IPS-20b (cell line): ENCODE results near the gene NPTN.
"Not testable (repeated sequence)": the region's sequence is repeated elsewhere in the genome, so short reads cannot be mapped to it uniquely, and the experiment has no call there.

Experiments
- H3K27ac ChIP-seq: one replicate; pipeline ENCODE4 v1.5.1; 2013; ENCODE audit warnings: low read length
- H3K27me3 ChIP-seq: 2 replicates; pipeline ENCODE4 v1.6.1; 2013; ENCODE audit warnings: mild to moderate bottlenecking, low read length, inconsistent platforms; ENCODE audit not compliant: insufficient read depth
- H3K36me3 ChIP-seq: 2 replicates; pipeline ENCODE4 v1.6.1; 2013; ENCODE audit warnings: low read depth, mild to moderate bottlenecking, inconsistent platforms, low read length, moderate library complexity; ENCODE audit not compliant: insufficient read depth
- H3K4me1 ChIP-seq: 2 replicates; pipeline ENCODE4 v1.6.1; 2013; ENCODE audit warnings: mild to moderate bottlenecking, control low read depth, inconsistent platforms, low read length, moderate library complexity; ENCODE audit not compliant: insufficient read depth
- H3K4me3 ChIP-seq: 2 replicates; pipeline ENCODE4 v1.5.1; 2013; ENCODE audit warnings: mild to moderate bottlenecking, low read length, inconsistent platforms
- H3K9ac ChIP-seq: 2 replicates; pipeline ENCODE4 v1.6.1; 2013; ENCODE audit warnings: low read depth, mild to moderate bottlenecking, inconsistent platforms, low read length, moderate library complexity
- H3K9me3 ChIP-seq: 2 replicates; pipeline ENCODE4 v1.6.1; 2013; ENCODE audit warnings: mild to moderate bottlenecking, low read depth, low read length, inconsistent platforms; ENCODE audit not compliant: insufficient read depth

The NPTN gene

DNA sequence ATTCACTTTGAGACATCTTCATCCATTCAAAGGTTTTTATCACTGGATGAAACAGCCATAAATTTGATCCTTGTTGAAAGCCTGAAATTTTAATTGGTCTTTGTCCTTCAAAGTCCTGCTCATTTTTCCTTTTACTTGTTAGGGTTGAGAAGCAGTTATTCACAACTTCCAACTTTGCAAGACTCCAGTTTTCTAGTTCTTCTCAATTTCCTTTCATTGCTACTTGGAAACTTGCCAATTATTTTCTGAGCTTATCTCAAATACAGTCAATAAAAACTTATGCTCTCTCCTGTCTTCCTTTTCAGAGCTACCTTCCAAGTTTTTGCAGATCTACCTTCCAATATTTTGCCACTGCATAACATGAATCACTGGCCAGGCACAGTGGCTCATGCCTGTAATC lies 27.3 kb upstream of the NPTN start:
- H3K27me3 ChIP-seq, result no peaks in the 10 kb centered on the region
- no peak overlapping the region for H3K4me3 ChIP-seq

GRCh38 chr15:73658645-73659044 lies 25.5 kb upstream of the NPTN start:
- H3K4me3 ChIP-seq, result no peak overlapping the region
- no peaks in the 10 kb centered on the region for H3K9me3 ChIP-seq
- H3K36me3 ChIP-seq, result no peaks in the 10 kb centered on the region
- no peaks in the 10 kb centered on the region for H3K27me3 ChIP-seq
- no peak overlapping the region for H3K9ac ChIP-seq
- no peaks in the 10 kb centered on the region for H3K4me1 ChIP-seq
- H3K27ac ChIP-seq, result no peak overlapping the region

More for the DNA sequence above, 27.3 kb upstream of the NPTN start:
- Histone ChIP-seq H3K36me3 (no peaks in the 10 kb centered on the region), H3K27ac (no peak overlapping the region), H3K9me3 (no peaks in the 10 kb centered on the region), H3K4me1 (no peaks in the 10 kb centered on the region), H3K9ac (no peak overlapping the region)

- Histone ChIP-seq H3K36me3 (no peaks in the 10 kb centered on the region), H3K27me3 (no peaks in the 10 kb centered on the region), H3K9me3 (no peaks in the 10 kb centered on the region), H3K9ac (no peak overlapping the region), H3K27ac (no peak overlapping the region), H3K4me1 (no peaks in the 10 kb centered on the region), H3K4me3 (no peak overlapping the region)
These were observed 22.5 kb upstream of the NPTN start for GRCh38 chr15:73655724-73656123.

GRCh38 chr15:73654659-73655058 lies 21.5 kb upstream of the NPTN start:
- H3K27ac ChIP-seq, result no peak overlapping the region

DNA sequence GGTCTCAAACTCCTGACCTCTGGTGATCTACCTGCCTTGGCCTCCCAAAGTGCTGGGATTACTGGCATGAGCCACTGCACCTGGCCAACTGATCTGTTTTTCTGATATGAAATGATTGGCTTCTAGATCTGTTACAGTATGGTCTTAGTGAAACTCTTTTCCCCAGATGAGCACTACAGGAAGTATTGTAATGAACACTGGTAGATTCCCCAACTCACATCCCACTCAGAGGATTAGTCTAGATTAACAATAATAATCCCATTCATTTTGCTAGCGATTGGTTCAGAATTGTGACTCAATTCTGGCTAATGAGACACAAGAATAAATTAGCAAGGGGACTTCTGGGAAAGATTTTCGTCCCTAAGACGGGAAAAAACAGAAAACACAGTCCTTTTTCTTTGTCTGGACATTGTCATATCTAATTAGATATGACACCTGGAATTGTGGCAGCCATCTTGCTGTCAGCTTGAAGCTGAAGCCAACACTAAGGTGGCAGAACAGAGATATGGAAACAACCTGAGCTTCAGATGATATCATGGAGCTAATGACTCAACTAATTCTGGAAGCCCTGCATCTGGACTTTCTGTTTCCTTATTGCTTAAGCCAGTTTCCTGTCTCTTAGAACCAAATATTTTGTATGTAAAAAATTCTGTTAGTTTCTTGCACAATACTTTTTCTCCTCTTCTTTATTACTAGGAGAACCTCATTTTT lies 17.4 kb upstream of the NPTN start:
- H3K27me3 ChIP-seq, result no peaks in the 10 kb centered on the region
- no peak overlapping the region for H3K27ac ChIP-seq
- no peak overlapping the region for H3K4me3 ChIP-seq
- H3K36me3 ChIP-seq, result no peaks in the 10 kb centered on the region
- H3K4me1 ChIP-seq, result no peaks in the 10 kb centered on the region
- H3K9ac ChIP-seq, result no peak overlapping the region
- H3K9me3 ChIP-seq, result no peaks in the 10 kb centered on the region

More at GRCh38 chr15:73654659-73655058, 21.5 kb upstream of the NPTN start:
- Histone ChIP-seq H3K36me3 (no peaks in the 10 kb centered on the region), H3K4me1 (no peaks in the 10 kb centered on the region), H3K9ac (no peak overlapping the region), H3K27me3 (no peaks in the 10 kb centered on the region), H3K9me3 (no peaks in the 10 kb centered on the region), H3K4me3 (no peak overlapping the region)

- H3K4me3 ChIP-seq, result no peak overlapping the region
- H3K27ac ChIP-seq, result no peak overlapping the region
- no peaks in the 10 kb centered on the region for H3K9me3 ChIP-seq
- H3K27me3 ChIP-seq, result no peaks in the 10 kb centered on the region
- no peak overlapping the region for H3K9ac ChIP-seq
- no peaks in the 10 kb centered on the region for H3K36me3 ChIP-seq
- no peaks in the 10 kb centered on the region for H3K4me1 ChIP-seq
These were observed 14.8 kb upstream of the NPTN start for GRCh38 chr15:73648014-73648295.

- Histone ChIP-seq H3K27me3 (no peaks in the 10 kb centered on the region), H3K27ac (no peak overlapping the region), H3K9ac (no peak overlapping the region), H3K36me3 (no peaks in the 10 kb centered on the region), H3K4me1 (no peaks in the 10 kb centered on the region), H3K4me3 (no peak overlapping the region), H3K9me3 (no peaks in the 10 kb centered on the region)
These were observed 14.2 kb upstream of the NPTN start for GRCh38 chr15:73647259-73648013.

DNA sequence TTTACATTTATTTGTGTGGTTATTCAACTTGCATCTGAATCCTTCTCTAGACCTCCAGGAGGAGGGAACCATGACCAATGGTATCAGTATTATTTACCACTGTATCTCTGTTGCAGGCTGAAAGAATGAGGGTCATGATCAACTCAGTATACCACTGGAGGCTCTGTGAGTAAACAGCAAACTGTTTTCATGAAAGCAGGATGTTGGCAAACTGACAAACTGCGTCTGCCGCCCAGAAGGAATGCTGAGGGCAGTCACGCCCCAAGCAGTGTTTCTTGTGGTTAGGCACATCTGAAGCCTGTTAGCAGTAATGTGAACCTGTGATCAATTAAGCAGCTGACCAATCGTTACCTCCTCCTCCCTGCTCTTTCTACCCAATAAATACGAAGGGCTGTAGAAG lies 6.3 kb upstream of the NPTN start:
- H3K9me3 ChIP-seq, H3K27ac ChIP-seq, H3K9ac ChIP-seq, H3K36me3 ChIP-seq, H3K27me3 ChIP-seq, H3K4me3 ChIP-seq, H3K4me1 ChIP-seq: not testable (repeated sequence)

DNA sequence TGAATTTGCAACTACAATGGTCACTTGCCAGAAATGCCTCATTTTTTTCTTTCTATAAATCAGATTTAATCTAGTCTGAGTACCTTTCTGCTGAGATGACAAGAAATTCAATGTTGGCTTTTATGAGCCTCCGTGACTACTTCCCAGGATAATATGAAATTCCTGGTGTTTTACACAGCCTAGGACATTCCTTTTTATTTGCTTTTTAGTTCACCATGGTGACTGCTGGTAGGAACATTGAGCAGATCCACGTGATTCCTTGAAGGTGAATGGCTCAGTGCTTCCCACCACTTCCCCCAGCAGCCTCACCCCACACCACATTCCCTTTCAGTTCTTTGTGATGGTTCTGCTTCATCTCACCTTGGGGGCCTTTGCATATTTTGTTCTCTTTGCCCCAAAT lies 4.3 kb upstream of the NPTN start:
- peaks cover 4% of the 10 kb centered on the region for H3K4me1 ChIP-seq
- H3K9me3 ChIP-seq, result no peaks in the 10 kb centered on the region
- H3K27ac ChIP-seq, result no peak overlapping the region
- H3K9ac ChIP-seq, result no peak overlapping the region
- H3K36me3 ChIP-seq, result no peaks in the 10 kb centered on the region
- H3K4me3 ChIP-seq, result no peak overlapping the region
- H3K27me3 ChIP-seq, result peaks cover 7% of the 10 kb centered on the region

- no peak overlapping the region for H3K27ac ChIP-seq
- H3K9ac ChIP-seq, result peak overlapping the region; percentile 88; the same call in 1 of the 2 replicates
- no peaks in the 10 kb centered on the region for H3K9me3 ChIP-seq
- H3K4me3 ChIP-seq, result peak overlapping the region; percentile 67; the same call in 1 of the 2 replicates
- H3K4me1 ChIP-seq, result peaks cover 22% of the 10 kb centered on the region
- no peaks in the 10 kb centered on the region for H3K36me3 ChIP-seq
- peaks cover 7% of the 10 kb centered on the region; the same call in 1 of the 2 replicates for H3K27me3 ChIP-seq
These were observed 854 bp upstream of the NPTN start for GRCh38 chr15:73633991-73634495.

DNA sequence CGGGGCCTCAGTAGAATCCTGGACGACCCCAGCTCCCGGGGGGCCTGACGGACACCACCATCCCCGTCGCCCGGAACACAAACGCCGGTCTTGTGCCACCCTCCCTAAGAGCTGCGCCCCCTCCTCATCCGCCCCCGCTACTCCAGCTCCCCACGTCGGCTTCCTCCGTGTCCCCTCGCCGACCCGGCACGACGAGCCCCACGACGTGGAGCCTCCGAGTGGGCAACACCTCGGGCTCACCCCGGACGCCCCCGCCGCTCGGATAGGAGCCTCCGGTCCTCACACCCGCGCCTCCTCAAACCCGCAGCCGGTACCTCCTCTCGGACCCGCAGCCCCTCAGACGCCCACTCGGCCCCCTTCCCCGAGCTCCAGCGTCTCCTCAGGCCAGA lies 525 bp downstream of the NPTN start:
- peak overlapping the region; percentile 93 for H3K4me3 ChIP-seq
- peak overlapping the region; percentile 84 for H3K9ac ChIP-seq
- peaks cover 7% of the 10 kb centered on the region; the same call in 1 of the 2 replicates for H3K27me3 ChIP-seq
- H3K27ac ChIP-seq, result no peak overlapping the region
- H3K4me1 ChIP-seq, result peaks cover 31% of the 10 kb centered on the region
- no peaks in the 10 kb centered on the region for H3K9me3 ChIP-seq
- H3K36me3 ChIP-seq, result no peaks in the 10 kb centered on the region
